ENCODE data around the gene DENND2A.

- TF ChIP-seq CTCF (IDR thresholded peaks at IDR 0.05; ENCODE audit: low read depth, low read length), result no peak
- TF ChIP-seq POLR2A (IDR thresholded peaks at IDR 0.05; ENCODE audit: extremely low read depth, insufficient read length), result no peak
- TF ChIP-seq MAX (IDR thresholded peaks at IDR 0.05; ENCODE audit: low read depth, low read length), result no peak
- TF ChIP-seq MYC (IDR thresholded peaks at IDR 0.05; ENCODE audit: low read depth, low read length), result no peak
Observed at GRCh38 chr7:140623980-140624379, 16.6 kb downstream of the DENND2A start.

Data from NB4 (cell line).